AG10803 (cell line): ENCODE measurements around the gene RRN3.
"Not testable (repeated sequence)": the region's sequence is repeated elsewhere in the genome, so short reads cannot be mapped to it uniquely, and the experiment has no call there.

ENCODE experiments used
- DNase-seq: peaks from one replicate; pipeline ENCODE4 v3.0.0; 2010; ENCODE audit warnings: low read depth
- H3K4me3 ChIP-seq: 2 replicates; pipeline ENCODE4 v1.5.1; 2011; ENCODE audit warnings: mild to moderate bottlenecking, low read length, control low read depth
- TF ChIP-seq, protein P1 (sequence below): conservative IDR thresholded peaks from 2 replicates; pipeline ENCODE4 v1.5.1; 2011; ENCODE audit warnings: mild to moderate bottlenecking, low read length, control low read depth, inconsistent platforms

Gene RRN3

GRCh38 chr16:15127641-15128425 lies 33.8 kb upstream of the RRN3 start:
- not testable (repeated sequence) for H3K4me3 ChIP-seq, DNase-seq

DNA sequence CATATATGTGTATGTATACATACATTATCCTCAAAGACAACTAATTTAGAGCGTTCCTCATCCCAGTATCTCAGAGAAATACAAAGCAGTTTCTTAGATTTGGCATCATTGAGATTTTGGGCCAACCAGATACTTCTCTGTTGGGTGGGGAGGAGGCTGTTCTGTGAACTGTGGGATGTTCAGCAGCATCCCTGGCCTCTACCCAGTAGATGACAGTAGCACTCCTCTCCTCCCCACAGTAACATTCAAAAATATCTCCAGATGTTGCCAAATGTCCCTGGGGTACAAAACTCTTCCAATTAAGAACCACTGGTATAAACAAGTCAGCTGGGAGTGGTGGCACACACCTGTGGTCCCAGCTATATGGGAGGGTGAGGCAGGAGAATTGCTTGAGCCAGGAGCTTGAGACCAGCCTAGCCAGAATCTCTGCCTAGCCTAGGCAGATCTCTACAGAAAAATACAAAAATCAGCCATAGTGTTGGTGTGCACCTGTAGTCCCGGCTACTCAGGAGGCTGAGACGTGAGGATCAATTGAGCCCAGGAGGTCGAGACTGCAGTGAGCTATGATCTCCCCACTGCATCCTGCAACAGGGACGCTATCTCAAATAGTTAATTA lies 6.4 kb upstream of the RRN3 start:
- not testable (repeated sequence) for H3K4me3 ChIP-seq, DNase-seq

DNA sequence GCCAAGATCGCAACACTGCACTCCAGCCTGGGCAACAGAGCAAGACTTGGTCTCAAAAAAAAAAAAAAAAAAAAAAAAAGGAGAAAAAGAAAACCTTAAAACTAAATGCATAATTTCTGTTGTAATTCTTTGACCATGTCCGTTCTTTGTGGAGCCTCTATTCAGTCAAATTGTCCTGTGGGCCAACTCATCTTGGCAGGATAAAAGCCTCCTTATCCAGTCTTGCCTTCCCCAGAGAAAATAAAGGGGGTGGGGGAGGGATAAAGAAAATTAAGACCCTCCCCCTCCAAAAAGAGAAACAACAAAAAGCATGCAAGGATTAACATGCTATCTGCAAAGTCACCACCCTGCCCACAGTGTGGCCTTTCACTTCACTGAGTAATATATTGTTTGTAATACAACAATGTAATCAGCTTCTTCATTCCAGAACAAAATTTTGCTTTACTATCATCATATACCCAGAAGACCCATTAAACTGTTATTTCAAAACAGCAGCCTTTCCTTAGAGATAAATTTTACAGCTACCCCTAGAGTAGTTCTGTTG lies 5.4 kb upstream of the RRN3 start:
- not testable (repeated sequence) for DNase-seq, H3K4me3 ChIP-seq

DNA sequence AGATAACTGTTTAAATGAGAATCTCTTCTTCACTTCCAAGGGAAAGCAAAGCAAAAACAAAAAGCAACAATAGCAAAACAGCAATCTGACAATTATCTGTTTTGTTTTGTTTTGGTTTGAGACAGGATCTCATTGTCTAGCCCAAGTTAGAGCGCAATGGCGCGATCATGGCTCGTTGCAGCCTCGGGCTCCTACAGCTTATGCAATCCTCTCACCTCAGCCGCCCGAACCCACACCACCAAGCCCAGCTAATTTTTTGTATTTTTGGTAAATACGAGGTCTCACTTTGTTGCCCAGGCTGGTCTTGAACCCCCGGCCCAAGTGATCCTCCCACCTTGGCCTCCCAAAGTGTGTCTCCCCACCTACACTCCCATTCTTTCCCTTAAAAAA lies 2.5 kb upstream of the RRN3 start:
- not testable (repeated sequence) for H3K4me3 ChIP-seq, DNase-seq

DNA sequence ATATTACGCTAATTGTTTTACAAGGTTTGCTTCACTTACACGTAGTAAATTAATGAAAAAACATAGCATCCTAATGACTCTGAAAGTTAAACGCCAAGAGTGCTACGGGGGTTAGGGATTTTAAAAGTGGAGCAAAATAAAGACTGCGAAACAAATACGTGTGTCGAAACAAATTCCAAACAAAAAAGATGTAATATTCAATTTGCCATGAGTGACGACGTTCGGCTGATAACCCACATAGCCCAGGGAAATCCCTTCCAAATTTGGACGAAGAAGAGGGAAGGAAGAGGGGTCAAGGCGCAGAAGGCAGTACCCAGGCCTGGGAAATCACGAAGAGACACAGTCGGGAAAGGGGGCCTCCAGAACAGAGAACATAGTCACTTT lies 509 bp downstream of the RRN3 start:
- H3K4me3 ChIP-seq: peak overlapping the region; percentile 80
- DNase-seq: not testable (repeated sequence)

- DNase-seq, H3K4me3 ChIP-seq: not testable (repeated sequence)
Measured at GRCh38 chr16:15090663-15091269, 3.3 kb downstream of the RRN3 start.

DNA sequence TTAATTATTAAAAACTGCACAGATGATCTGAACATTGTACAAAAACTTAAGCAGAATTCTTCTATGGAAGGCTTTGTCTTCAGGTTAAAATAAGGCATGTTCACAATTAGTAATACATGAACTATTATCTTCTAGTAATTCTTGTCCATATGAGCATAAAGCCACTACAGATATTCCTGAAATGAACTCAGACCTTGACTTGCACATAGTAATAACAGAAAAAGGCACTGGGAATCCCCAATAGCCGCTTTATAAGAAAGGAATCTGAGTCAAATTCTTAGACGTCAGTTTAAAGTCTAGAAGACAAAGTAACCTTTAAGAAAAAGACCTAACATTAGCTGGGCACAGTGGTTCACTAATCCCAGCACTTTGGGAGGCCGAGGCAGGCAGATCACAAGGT lies 11.3 kb downstream of the RRN3 start:
- DNase-seq: not testable (repeated sequence)

DNA sequence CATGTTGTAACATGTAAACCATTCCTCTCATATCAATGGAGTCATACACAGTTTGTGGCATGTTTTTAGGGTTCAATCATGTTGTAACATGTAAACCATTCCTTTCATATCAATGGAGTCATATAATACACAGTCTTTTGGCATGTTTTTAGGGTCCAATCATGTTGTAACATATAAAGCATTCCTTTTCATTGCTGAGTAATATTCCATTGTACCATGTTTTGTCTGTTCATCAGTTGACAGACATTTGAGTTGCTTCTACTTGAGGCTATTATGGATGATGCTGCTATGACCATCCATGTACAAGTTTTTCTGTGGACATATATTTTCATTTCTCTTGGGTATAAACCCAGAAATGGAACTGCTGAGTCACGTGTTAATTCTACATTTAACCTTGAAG lies 13.2 kb downstream of the RRN3 start:
- DNase-seq, H3K4me3 ChIP-seq: not testable (repeated sequence)

More for the DNA sequence above, 11.3 kb downstream of the RRN3 start:
- H3K4me3 ChIP-seq: not testable (repeated sequence)

DNA sequence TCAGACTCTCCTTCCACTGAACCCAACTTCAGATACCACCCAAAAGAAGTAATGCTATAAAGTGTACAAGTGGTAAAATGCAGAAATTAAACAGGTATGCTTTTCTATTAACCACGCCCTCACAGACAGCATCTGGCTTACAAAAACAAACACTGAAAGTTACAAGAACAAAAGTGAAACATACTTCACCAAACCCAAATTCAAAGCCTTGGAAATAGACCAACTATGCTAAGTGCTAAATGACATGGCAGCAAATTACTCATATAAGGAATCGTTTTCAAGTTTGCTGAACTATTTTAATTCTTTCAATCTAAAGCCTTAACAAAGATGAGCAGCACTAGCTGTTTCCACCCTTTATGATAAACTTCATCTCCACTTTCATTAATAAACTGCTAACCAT lies 17.9 kb downstream of the RRN3 start:
- DNase-seq, H3K4me3 ChIP-seq: not testable (repeated sequence)

DNA sequence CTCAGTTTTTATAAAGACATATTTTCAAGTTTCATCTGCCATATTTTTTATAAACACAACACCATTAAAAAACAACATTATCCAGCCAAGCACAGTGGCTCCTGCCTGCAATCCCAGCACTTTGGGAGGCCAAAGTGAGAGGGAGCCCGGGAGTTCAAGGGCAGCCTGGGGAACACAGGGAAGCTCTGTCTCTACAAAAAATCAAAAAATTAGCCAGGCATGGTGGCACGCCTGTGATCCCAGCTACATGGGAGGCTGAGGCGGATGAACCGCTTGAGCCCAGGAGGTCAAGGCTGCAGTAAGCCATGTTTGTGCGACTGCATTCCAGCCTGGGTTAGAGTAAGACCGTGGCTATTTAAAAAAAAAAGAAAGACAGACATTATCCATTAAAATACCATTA lies 21.0 kb downstream of the RRN3 start:
- DNase-seq: no peak
- TF ChIP-seq, protein P1, sequence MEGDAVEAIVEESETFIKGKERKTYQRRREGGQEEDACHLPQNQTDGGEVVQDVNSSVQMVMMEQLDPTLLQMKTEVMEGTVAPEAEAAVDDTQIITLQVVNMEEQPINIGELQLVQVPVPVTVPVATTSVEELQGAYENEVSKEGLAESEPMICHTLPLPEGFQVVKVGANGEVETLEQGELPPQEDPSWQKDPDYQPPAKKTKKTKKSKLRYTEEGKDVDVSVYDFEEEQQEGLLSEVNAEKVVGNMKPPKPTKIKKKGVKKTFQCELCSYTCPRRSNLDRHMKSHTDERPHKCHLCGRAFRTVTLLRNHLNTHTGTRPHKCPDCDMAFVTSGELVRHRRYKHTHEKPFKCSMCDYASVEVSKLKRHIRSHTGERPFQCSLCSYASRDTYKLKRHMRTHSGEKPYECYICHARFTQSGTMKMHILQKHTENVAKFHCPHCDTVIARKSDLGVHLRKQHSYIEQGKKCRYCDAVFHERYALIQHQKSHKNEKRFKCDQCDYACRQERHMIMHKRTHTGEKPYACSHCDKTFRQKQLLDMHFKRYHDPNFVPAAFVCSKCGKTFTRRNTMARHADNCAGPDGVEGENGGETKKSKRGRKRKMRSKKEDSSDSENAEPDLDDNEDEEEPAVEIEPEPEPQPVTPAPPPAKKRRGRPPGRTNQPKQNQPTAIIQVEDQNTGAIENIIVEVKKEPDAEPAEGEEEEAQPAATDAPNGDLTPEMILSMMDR: no peak
- no peak overlapping the region for H3K4me3 ChIP-seq

- TF ChIP-seq, protein P1: peak; percentile 17
- not testable (repeated sequence) for DNase-seq
Measured at GRCh38 chr16:15071916-15072769, 21.9 kb downstream of the RRN3 start.

GRCh38 chr16:15071013-15071412 lies 23.1 kb downstream of the RRN3 start:
- DNase-seq, H3K4me3 ChIP-seq: not testable (repeated sequence)

More at GRCh38 chr16:15071916-15072769, 21.9 kb downstream of the RRN3 start:
- H3K4me3 ChIP-seq: not testable (repeated sequence)

DNA sequence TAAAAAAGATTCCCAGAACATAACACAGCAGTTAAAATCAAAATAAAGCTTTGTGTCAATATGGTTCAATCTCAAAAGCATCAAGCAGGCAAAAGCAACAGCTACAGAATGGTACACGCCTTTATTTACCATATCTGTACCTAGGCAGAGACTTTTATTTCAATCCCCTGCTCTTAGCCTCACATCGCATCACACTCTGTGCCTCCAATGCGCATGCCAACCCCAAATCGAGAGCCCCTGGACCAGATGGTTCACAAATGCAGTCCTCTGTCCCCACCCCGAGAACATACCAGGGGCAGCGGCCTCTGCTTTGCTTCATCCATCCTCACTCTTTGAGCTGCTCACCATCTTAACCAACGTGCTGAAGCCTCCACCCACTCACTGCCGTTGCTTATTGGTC lies 27.4 kb downstream of the RRN3 start:
- not testable (repeated sequence) for DNase-seq, H3K4me3 ChIP-seq

GRCh38 chr16:15065961-15066360 lies 28.1 kb downstream of the RRN3 start:
- DNase-seq, H3K4me3 ChIP-seq: not testable (repeated sequence)

DNA sequence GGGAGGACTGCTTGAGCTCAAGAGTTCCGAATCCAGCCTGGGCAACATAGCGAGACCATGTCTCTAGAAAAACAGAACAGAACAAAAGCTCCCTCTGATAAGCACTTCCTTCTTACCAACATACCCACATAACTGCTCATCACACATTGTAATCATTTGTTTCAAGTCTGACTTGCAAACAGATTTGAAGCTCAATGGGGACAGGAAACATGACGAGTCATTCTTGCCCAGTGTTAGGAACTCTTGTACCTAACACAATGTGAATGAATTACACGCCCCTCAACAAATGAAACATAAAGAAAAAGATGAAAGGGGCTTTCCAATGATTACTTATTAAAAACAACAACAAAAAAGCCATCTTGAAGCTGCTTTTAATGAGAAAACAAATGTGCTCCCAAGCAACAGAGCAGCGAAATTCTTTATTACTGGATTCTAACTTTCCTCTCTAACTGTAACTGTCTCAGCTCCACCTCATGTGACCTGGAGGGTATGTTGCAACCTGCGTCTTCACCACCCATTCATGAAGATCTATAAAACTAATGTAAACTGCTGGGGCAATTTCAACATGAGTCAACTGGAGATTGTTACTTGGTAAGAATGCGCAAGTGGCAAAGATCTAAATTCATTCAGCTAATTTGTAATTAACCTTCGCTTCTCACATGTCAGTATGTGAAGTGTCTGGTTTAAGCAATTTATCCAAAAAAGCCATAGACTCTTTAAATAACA lies 31.8 kb downstream of the RRN3 start:
- DNase-seq, H3K4me3 ChIP-seq: not testable (repeated sequence)
